ENCODE data around the gene TICAM2.

DNA sequence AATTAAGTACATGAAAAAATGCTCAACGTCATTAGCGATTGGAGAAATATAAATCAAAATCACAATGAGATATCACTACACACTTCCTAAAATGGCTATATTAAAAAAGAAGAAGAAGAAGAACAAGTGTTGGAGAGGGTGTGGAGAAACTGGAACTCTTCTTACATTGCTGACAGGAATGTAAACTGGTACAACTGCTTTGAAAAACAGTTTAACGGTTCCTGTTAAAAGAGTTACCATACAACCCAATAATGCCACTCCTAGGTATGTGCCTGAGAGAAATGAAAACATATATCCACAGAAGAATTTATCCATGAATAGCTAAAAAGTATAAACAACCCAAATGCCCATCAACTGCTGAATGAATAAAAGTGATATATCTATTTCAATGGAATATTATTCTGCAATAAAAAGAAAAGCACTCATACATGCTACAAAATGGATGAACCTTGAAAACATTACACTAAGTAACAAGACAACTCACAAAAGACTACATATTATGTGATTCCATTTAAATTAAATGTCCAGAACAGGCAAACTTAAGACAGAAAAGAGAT is 66.7 kb downstream of the TICAM2 start:
- TF ChIP-seq TOX (CRISPR knock-in tag; IDR thresholded peaks at IDR 0.05; ENCODE audit: borderline replicate concordance) (no peak), ESRRG (CRISPR knock-in tag; IDR thresholded peaks at IDR 0.05) (no peak), ARNTL (CRISPR knock-in tag; IDR thresholded peaks at IDR 0.05; ENCODE audit: borderline replicate concordance, low read depth) (no peak), SNAI2 (CRISPR knock-in tag; IDR thresholded peaks at IDR 0.05) (no peak), ZFP30 (CRISPR knock-in tag; IDR thresholded peaks at IDR 0.05) (no peak), PPARA (CRISPR knock-in tag; IDR thresholded peaks at IDR 0.05; ENCODE audit: borderline replicate concordance) (no peak), TCF4 (CRISPR knock-in tag; IDR thresholded peaks at IDR 0.05; ENCODE audit: borderline replicate concordance) (no peak)

Data from SK-N-SH treated with all-trans-retinoic acid at 6 μM for 48 hours (cell line).